ENCODE measurements around the gene PPP3CA. TPM values are rescaled to one million over a fixed set of nuclear protein-coding genes. Genes with fewer than 3 reads are reported as not detected.

PPP3CA gene
- total RNA-seq, 1 experiment from 2014 or later = 129 TPM

DNA sequence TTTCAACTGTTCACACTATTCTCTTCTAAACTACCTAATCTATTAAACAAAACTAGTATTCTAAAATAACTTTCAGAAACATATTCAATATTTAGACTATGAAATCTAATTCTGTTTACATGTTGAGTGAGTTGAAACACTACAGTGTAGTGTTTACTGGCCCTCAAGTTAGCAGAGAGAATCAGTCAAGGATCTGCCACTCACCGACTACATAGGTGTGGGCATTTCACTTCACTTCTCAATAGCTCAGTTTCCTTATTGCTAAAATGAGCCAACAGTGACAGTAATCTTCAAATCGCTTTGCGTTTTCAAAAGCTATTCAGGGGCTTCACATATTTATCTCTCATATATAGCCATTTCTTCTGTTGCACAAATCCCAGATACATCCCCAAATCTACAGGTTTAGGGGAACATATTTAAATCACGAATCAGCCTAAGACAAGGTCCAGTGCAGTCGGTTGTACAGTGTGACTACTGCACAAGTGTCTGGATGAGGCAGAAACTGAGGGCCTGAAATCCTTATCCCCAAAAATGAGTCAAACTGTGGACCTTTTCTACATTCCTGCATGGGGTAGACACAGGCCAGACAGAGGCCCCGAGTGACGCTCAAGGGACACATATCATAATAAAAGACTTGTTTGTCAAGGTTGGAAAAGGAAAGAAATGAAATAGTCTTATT is 129.8 kb downstream of the PPP3CA start:
- no peak for DNase-seq (ENCODE audit: low spot score)
- Histone ChIP-seq H3K4me3 (ENCODE audit: low read depth, low read length, poor library complexity, severe bottlenecking) (no peak overlapping the region), H3K4me1 (ENCODE audit: insufficient read depth, low read length, poor library complexity, severe bottlenecking) (peaks cover 28% of the 10 kb centered on the region), H3K36me3 (ENCODE audit: insufficient read depth, low read length, poor library complexity, severe bottlenecking) (no peaks in the 10 kb centered on the region), H3K27ac (ENCODE audit: low read depth, low read length, poor library complexity, severe bottlenecking) (no peak overlapping the region), H3K27me3 (replicated peaks; ENCODE audit: insufficient read depth, low read depth, low read length, poor library complexity) (no peaks in the 10 kb centered on the region), H3K9me3 (ENCODE audit: low read depth, low read length, poor library complexity, severe bottlenecking) (no peaks in the 10 kb centered on the region)
- no TSS peak for BruUV-seq (replicated peaks)
- ChIA-PET POLR2A (ENCODE audit: low non-redundant PET) (no interaction called here), CTCF (no interaction called here)
- intact Hi-C loops (cut with micrococcal nuclease; ENCODE audit: unreplicated experiment) = no loop called here
- no peak for TF ChIP-seq EZH2 (IDR thresholded peaks at IDR 0.05; ENCODE audit: borderline replicate concordance, low read depth, low read length, poor library complexity, severe bottlenecking)
- TF ChIP-seq, protein P1, sequence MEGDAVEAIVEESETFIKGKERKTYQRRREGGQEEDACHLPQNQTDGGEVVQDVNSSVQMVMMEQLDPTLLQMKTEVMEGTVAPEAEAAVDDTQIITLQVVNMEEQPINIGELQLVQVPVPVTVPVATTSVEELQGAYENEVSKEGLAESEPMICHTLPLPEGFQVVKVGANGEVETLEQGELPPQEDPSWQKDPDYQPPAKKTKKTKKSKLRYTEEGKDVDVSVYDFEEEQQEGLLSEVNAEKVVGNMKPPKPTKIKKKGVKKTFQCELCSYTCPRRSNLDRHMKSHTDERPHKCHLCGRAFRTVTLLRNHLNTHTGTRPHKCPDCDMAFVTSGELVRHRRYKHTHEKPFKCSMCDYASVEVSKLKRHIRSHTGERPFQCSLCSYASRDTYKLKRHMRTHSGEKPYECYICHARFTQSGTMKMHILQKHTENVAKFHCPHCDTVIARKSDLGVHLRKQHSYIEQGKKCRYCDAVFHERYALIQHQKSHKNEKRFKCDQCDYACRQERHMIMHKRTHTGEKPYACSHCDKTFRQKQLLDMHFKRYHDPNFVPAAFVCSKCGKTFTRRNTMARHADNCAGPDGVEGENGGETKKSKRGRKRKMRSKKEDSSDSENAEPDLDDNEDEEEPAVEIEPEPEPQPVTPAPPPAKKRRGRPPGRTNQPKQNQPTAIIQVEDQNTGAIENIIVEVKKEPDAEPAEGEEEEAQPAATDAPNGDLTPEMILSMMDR (conservative IDR thresholded peaks at IDR 0.05; ENCODE audit: low read depth, low read length) = no peak

GRCh38 chr4:101211146-101211553 is 136.2 kb downstream of the PPP3CA start:
- intact Hi-C loops (cut with micrococcal nuclease; ENCODE audit: unreplicated experiment) = no loop called here
- peak overlapping the region; percentile 21 for H3K27ac ChIP-seq (ENCODE audit: low read depth, low read length, poor library complexity, severe bottlenecking)
- H3K9me3 ChIP-seq (ENCODE audit: low read depth, low read length, poor library complexity, severe bottlenecking) = no peaks in the 10 kb centered on the region
- no peak for TF ChIP-seq EZH2 (IDR thresholded peaks at IDR 0.05; ENCODE audit: borderline replicate concordance, low read depth, low read length, poor library complexity, severe bottlenecking)
- TF ChIP-seq, protein P1 (conservative IDR thresholded peaks at IDR 0.05; ENCODE audit: low read depth, low read length) = no peak
- POLR2A ChIA-PET (ENCODE audit: low non-redundant PET) = no interaction called here
- no TSS peak for BruUV-seq (replicated peaks)
- no peaks in the 10 kb centered on the region for H3K27me3 ChIP-seq (replicated peaks; ENCODE audit: insufficient read depth, low read depth, low read length, poor library complexity)
- CTCF ChIA-PET = no interaction called here
- peaks cover 13% of the 10 kb centered on the region for H3K4me1 ChIP-seq (ENCODE audit: insufficient read depth, low read length, poor library complexity, severe bottlenecking)
- no peak overlapping the region for H3K4me3 ChIP-seq (ENCODE audit: low read depth, low read length, poor library complexity, severe bottlenecking)
- H3K36me3 ChIP-seq (ENCODE audit: insufficient read depth, low read length, poor library complexity, severe bottlenecking) = no peaks in the 10 kb centered on the region
- peak; percentile 21 for DNase-seq (ENCODE audit: low spot score)

- Histone ChIP-seq H3K4me1 (ENCODE audit: insufficient read depth, low read length, poor library complexity, severe bottlenecking) (peaks cover 13% of the 10 kb centered on the region), H3K4me3 (ENCODE audit: low read depth, low read length, poor library complexity, severe bottlenecking) (no peak overlapping the region), H3K9me3 (ENCODE audit: low read depth, low read length, poor library complexity, severe bottlenecking) (no peaks in the 10 kb centered on the region), H3K36me3 (ENCODE audit: insufficient read depth, low read length, poor library complexity, severe bottlenecking) (no peaks in the 10 kb centered on the region), H3K27me3 (replicated peaks; ENCODE audit: insufficient read depth, low read depth, low read length, poor library complexity) (no peaks in the 10 kb centered on the region), H3K27ac (ENCODE audit: low read depth, low read length, poor library complexity, severe bottlenecking) (no peak overlapping the region)
- POLR2A ChIA-PET (ENCODE audit: low non-redundant PET) = no interaction called here
- intact Hi-C loops (cut with micrococcal nuclease; ENCODE audit: unreplicated experiment) = no loop called here
- CTCF ChIA-PET = no interaction called here
- TF ChIP-seq, protein P1 (conservative IDR thresholded peaks at IDR 0.05; ENCODE audit: low read depth, low read length) = no peak
- no peak for TF ChIP-seq EZH2 (IDR thresholded peaks at IDR 0.05; ENCODE audit: borderline replicate concordance, low read depth, low read length, poor library complexity, severe bottlenecking)
- no peak for DNase-seq (ENCODE audit: low spot score)
- no TSS peak for BruUV-seq (replicated peaks)
Measured at GRCh38 chr4:101210331-101210730, 137.0 kb downstream of the PPP3CA start.

All from A673 (cell line).